ENCODE results near the gene KLHDC3. TPM values are rescaled to one million over a fixed set of nuclear protein-coding genes. Genes with fewer than 3 reads are reported as not detected.

KLHDC3 gene
- total and polyA plus RNA-seq, 2 of the 13 experiments (the other 11 are each of a cell fraction or from before 2014, with no cell fraction given), result 78.3 to 91.5 TPM

DNA sequence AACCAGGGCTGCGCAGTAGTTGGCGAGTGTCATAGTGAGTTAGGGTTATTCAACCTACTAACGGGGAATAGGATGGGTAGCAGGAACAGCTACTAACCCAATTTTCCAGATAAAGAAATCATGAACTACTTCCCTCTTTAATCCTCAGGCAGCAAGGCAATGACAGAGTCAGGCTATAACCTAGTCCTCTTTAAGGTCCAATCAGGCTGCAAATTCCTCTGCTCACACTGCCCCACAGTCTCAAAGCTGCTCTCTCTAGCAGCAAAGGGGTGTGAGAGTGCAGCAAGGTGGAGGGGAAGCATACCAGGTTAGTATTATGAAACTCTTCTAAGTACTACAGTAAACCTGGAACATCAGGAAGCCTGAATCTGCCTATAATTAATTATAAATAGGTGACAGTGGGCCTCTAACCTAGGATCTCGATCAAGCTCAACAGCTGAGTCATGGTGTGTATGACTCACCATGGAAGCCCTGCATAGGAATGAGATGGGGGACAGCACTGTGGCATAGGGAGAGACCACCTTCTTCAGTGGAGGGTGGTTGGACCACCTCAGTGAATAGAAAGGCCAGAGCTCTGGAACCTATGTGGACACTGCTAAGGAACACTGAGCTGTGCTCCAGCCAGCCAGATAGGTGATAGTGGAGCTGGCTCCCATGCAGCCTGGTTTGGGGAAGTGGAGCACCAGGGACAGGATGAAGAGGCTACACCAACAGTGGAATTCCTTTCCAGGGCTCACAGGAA is 43.0 kb upstream of the KLHDC3 start (continued):
- TF ChIP-seq, protein P1, sequence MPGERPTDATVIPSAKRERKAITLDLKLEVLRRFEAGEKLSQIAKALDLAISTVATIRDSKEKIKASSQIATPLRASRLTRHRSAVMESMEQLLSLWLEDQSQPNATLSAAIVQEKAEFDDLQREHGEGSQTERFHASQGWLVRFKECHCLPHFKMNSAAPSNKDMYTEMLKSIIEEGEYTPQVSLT (CRISPR knock-in tag; IDR thresholded peaks at IDR 0.05; ENCODE audit: borderline replicate concordance, low read depth), result no peak
- TF ChIP-seq ZNF816 (CRISPR knock-in tag; IDR thresholded peaks at IDR 0.05; ENCODE audit: borderline replicate concordance), result no peak
- TF ChIP-seq, protein P2, sequence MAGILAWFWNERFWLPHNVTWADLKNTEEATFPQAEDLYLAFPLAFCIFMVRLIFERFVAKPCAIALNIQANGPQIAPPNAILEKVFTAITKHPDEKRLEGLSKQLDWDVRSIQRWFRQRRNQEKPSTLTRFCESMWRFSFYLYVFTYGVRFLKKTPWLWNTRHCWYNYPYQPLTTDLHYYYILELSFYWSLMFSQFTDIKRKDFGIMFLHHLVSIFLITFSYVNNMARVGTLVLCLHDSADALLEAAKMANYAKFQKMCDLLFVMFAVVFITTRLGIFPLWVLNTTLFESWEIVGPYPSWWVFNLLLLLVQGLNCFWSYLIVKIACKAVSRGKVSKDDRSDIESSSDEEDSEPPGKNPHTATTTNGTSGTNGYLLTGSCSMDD (CRISPR knock-in tag; IDR thresholded peaks at IDR 0.05), result no peak
- 0 out of 2 replicates have a peak, but pooled peaks have one; percentile 67 for TF ChIP-seq DNMT3B (CRISPR knock-in tag; conservative IDR thresholded peaks at IDR 0.05)
- no peak for TF ChIP-seq HCFC1 (IDR thresholded peaks at IDR 0.05; ENCODE audit: low read depth, low read length)
- TF ChIP-seq FOSL2 (CRISPR knock-in tag; IDR thresholded peaks at IDR 0.05), result peak; percentile 92
- TF ChIP-seq HNRNPUL1 (IDR thresholded peaks at IDR 0.05; ENCODE audit: low read depth, low read length), result no peak
- peak; percentile 71; the same call in 1 of the 2 replicates for TF ChIP-seq PRDM10 (CRISPR knock-in tag; IDR thresholded peaks at IDR 0.05; ENCODE audit: low read depth)
- TF ChIP-seq ZNF781 (CRISPR knock-in tag; IDR thresholded peaks at IDR 0.05; ENCODE audit: borderline replicate concordance, not compliant biosample characterization), result no peak
- TF ChIP-seq IRF9 (CRISPR knock-in tag; IDR thresholded peaks at IDR 0.05; ENCODE audit: borderline replicate concordance), result no peak
- TF ChIP-seq HNF1B (CRISPR knock-in tag; IDR thresholded peaks at IDR 0.05), result no peak
- 0 out of 2 replicates have a peak, but pooled peaks have one; percentile 25 for TF ChIP-seq CCDC6 (CRISPR knock-in tag; IDR thresholded peaks at IDR 0.05)
- TF ChIP-seq SAP130 (CRISPR knock-in tag; IDR thresholded peaks at IDR 0.05; ENCODE audit: low read depth), result peak; percentile 34; the same call in 1 of the 2 replicates
- TF ChIP-seq SSRP1 (CRISPR knock-in tag; IDR thresholded peaks at IDR 0.05), result 0 out of 2 replicates have a peak, but pooled peaks have one; percentile 51
- TF ChIP-seq KAT7 (CRISPR knock-in tag; IDR thresholded peaks at IDR 0.05; ENCODE audit: borderline replicate concordance), result no peak
- TF ChIP-seq, protein P3, sequence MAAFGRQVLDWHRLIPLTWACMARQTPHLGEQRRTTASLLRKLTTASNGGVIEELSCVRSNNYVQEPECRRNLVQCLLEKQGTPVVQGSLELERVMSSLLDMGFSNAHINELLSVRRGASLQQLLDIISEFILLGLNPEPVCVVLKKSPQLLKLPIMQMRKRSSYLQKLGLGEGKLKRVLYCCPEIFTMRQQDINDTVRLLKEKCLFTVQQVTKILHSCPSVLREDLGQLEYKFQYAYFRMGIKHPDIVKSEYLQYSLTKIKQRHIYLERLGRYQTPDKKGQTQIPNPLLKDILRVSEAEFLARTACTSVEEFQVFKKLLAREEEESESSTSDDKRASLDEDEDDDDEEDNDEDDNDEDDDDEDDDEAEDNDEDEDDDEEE (CRISPR knock-in tag; IDR thresholded peaks at IDR 0.05), result 0 out of 2 replicates have a peak, but pooled peaks have one; percentile 36
- TF ChIP-seq ZNF136 (CRISPR knock-in tag; IDR thresholded peaks at IDR 0.05; ENCODE audit: low read depth), result no peak
